Astrocyte of the spinal cord (primary cell): ENCODE data around the gene PTPRN2.

Experiments
- DNase-seq: peaks from one replicate; pipeline ENCODE4 v3.0.0; 2011; ENCODE audit warnings: low read depth, low spot score
- H3K4me3 ChIP-seq: 2 replicates; pipeline ENCODE4 v1.5.1; 2011; ENCODE audit warnings: low read depth, mild to moderate bottlenecking, low read length, moderate library complexity
- in situ Hi-C: cut with HindIII; loops from 2 replicates; pipeline ENCODE4 v1.10.0; 2017; ENCODE audit warnings: low sequenced_read_pairs
- TF ChIP-seq, protein P1 (sequence below): IDR thresholded peaks from 2 replicates; pipeline ENCODE4 v1.5.1; 2012; ENCODE audit warnings: low read depth, mild to moderate bottlenecking, low read length, inconsistent platforms

Gene PTPRN2

DNA sequence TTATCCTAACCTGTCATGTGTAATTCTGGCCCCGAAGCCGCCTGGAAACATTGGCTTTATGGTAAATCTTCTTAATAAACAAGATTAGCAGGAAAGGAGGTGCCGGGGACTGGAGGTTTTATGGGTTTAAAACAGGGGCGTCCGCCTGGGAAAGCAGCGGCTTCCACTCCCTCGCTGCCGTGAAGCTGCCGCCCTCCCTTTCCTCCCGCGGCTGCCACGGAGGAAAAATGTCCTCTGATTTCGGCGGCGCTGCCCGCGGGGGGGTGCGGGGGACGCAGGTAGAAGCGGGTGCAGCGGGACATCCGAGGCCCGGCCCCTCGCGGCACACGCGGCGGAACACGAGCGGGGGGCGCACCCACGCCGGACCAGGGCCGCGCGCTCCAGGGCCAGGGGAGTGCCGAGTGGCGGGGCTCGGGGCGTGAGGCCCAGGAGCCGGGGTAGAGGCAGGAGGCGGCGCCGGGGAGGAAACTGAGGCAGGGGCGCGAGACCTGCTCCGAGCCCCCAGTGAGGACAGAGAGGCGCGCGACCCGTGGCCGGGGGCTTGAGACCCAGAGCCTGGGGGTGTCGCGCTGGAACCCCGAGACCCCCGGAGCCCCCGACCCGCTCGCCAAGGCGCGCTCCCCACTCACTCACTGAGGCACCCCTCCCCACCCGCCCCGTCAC lies 993 bp downstream of the PTPRN2 start:
- DNase-seq = no peak
- TF ChIP-seq, protein P1, sequence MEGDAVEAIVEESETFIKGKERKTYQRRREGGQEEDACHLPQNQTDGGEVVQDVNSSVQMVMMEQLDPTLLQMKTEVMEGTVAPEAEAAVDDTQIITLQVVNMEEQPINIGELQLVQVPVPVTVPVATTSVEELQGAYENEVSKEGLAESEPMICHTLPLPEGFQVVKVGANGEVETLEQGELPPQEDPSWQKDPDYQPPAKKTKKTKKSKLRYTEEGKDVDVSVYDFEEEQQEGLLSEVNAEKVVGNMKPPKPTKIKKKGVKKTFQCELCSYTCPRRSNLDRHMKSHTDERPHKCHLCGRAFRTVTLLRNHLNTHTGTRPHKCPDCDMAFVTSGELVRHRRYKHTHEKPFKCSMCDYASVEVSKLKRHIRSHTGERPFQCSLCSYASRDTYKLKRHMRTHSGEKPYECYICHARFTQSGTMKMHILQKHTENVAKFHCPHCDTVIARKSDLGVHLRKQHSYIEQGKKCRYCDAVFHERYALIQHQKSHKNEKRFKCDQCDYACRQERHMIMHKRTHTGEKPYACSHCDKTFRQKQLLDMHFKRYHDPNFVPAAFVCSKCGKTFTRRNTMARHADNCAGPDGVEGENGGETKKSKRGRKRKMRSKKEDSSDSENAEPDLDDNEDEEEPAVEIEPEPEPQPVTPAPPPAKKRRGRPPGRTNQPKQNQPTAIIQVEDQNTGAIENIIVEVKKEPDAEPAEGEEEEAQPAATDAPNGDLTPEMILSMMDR = no peak
- H3K4me3 ChIP-seq = no peak overlapping the region
- in situ Hi-C loops = no loop called here

GRCh38 chr7:158585721-158586498 lies 1.7 kb downstream of the PTPRN2 start:
- in situ Hi-C loops = no loop called here
- DNase-seq = no peak
- TF ChIP-seq, protein P1 = no peak
- no peak overlapping the region for H3K4me3 ChIP-seq

GRCh38 chr7:158584407-158584806 lies 3.2 kb downstream of the PTPRN2 start:
- TF ChIP-seq, protein P1 = no peak
- no peak overlapping the region for H3K4me3 ChIP-seq
- in situ Hi-C loops = no loop called here
- no peak for DNase-seq

DNA sequence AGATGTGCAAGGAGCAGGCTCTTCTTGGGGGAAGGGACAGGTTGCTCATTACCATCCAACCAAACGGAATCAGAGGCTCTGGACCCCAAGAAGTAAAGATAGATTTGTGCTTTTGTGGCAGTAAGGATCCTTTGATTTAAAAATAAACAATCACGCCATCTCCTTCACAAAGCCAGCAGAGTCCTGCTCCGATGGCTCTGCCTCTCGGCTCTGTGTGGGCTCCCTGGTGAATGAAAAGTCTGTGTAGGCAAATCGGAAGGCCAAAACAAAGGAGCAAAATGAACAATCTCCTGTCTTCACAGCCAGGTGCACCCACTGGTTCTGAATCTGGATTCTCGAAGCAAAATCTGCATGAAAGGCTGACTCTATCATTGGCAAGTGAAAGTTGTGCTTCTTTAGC lies 3.8 kb downstream of the PTPRN2 start:
- TF ChIP-seq, protein P1 = no peak
- in situ Hi-C loops = no loop called here

GRCh38 chr7:158583143-158583542 lies 4.5 kb downstream of the PTPRN2 start:
- DNase-seq = no peak

More for the DNA sequence above, 3.8 kb downstream of the PTPRN2 start:
- no peak overlapping the region for H3K4me3 ChIP-seq
- no peak for DNase-seq

DNA sequence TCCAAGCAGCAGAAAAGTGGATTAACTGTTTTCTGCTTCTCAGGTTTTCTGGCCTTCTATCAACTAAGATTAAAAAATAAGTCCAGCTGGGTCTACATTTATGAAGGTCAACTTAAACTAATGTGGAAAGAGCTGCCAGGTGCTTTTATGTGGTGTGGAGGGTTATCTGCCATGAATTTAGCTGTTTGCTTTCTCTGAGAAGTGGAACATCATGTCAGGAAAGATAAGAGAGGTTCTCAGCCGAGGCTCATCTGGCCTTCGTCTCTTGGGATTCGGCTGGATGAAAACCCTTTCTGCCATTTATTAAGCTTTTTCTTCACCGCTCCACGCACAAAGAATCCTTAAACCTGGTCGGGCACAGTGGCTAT lies 5.5 kb downstream of the PTPRN2 start:
- in situ Hi-C loops = no loop called here
- no peak for DNase-seq
- no peak overlapping the region for H3K4me3 ChIP-seq
- TF ChIP-seq, protein P1 = no peak

More at GRCh38 chr7:158583143-158583542, 4.5 kb downstream of the PTPRN2 start:
- in situ Hi-C loops = no loop called here
- H3K4me3 ChIP-seq = no peak overlapping the region
- TF ChIP-seq, protein P1 = no peak
